ENCODE measurements around the gene PLD6. TPM values are rescaled to one million over a fixed set of nuclear protein-coding genes. Genes with fewer than 3 reads are reported as not detected.

The PLD6 gene
- total and polyA plus RNA-seq, 2 experiments from 2014 or later: 0.63 to 0.97 TPM

DNA sequence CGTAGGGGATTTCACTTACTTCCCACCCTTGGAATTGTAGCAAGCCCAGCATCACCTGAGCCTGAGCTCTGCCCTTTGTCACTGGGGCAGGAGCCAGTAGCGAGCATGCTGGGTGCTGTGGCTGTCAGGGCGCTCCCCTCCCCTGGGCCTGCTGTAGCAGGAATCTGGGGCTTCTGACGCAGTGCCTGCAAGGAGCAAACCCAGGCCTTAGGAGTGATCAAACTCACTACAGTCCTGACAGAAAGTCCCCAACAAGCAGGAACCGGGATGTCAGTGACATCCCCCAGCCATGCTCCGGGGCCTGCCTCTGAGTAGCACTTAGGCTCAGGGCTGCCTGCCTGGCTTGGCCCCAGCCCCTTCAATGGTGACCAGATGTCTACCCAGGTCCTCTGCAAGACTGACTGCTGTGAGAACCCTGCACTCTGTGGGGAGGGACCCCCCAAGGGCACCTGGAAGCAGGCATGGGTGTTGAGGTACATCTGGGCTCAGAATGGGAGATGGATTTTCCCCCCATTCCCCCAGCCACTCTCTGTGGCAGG is 23.5 kb downstream of the PLD6 start:
- no peak overlapping the region for H2AFZ ChIP-seq
- no peak overlapping the region for H3K4me2 ChIP-seq
- H3K79me2 ChIP-seq: no peaks in the 10 kb centered on the region
- no peaks in the 10 kb centered on the region for H3K36me3 ChIP-seq (replicated peaks; ENCODE audit: insufficient read depth, low read depth)
- H3K4me3 ChIP-seq: no peak overlapping the region
- H3K9me2 ChIP-seq (replicated peaks; ENCODE audit: insufficient read depth): no peaks in the 10 kb centered on the region
- 94% methylated on average over 6 of the region's 6 CpGs for WGBS (ENCODE audit: low lambda C conversion rate, missing lambda C conversion rate)
- H3K27ac ChIP-seq: no peak overlapping the region
- no peaks in the 10 kb centered on the region for H3K27me3 ChIP-seq
- no peak for TF ChIP-seq EZH2 (IDR thresholded peaks at IDR 0.05; ENCODE audit: borderline replicate concordance)
- TF ChIP-seq, protein P1, sequence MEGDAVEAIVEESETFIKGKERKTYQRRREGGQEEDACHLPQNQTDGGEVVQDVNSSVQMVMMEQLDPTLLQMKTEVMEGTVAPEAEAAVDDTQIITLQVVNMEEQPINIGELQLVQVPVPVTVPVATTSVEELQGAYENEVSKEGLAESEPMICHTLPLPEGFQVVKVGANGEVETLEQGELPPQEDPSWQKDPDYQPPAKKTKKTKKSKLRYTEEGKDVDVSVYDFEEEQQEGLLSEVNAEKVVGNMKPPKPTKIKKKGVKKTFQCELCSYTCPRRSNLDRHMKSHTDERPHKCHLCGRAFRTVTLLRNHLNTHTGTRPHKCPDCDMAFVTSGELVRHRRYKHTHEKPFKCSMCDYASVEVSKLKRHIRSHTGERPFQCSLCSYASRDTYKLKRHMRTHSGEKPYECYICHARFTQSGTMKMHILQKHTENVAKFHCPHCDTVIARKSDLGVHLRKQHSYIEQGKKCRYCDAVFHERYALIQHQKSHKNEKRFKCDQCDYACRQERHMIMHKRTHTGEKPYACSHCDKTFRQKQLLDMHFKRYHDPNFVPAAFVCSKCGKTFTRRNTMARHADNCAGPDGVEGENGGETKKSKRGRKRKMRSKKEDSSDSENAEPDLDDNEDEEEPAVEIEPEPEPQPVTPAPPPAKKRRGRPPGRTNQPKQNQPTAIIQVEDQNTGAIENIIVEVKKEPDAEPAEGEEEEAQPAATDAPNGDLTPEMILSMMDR (IDR thresholded peaks at IDR 0.05; ENCODE audit: poor library complexity): no peak
- no peak for TF ChIP-seq EZH2phosphoT487 (IDR thresholded peaks at IDR 0.05; ENCODE audit: low read depth, severe bottlenecking, unreplicated experiment)
- no peaks in the 10 kb centered on the region for H3K9me3 ChIP-seq (ENCODE audit: low read depth)
- no peaks in the 10 kb centered on the region for H4K20me1 ChIP-seq (ENCODE audit: insufficient read depth, poor library complexity, severe bottlenecking)
- DNase-seq (ENCODE audit: low spot score): no peak
- no peaks in the 10 kb centered on the region for H3K4me1 ChIP-seq (ENCODE audit: insufficient read depth)

DNA sequence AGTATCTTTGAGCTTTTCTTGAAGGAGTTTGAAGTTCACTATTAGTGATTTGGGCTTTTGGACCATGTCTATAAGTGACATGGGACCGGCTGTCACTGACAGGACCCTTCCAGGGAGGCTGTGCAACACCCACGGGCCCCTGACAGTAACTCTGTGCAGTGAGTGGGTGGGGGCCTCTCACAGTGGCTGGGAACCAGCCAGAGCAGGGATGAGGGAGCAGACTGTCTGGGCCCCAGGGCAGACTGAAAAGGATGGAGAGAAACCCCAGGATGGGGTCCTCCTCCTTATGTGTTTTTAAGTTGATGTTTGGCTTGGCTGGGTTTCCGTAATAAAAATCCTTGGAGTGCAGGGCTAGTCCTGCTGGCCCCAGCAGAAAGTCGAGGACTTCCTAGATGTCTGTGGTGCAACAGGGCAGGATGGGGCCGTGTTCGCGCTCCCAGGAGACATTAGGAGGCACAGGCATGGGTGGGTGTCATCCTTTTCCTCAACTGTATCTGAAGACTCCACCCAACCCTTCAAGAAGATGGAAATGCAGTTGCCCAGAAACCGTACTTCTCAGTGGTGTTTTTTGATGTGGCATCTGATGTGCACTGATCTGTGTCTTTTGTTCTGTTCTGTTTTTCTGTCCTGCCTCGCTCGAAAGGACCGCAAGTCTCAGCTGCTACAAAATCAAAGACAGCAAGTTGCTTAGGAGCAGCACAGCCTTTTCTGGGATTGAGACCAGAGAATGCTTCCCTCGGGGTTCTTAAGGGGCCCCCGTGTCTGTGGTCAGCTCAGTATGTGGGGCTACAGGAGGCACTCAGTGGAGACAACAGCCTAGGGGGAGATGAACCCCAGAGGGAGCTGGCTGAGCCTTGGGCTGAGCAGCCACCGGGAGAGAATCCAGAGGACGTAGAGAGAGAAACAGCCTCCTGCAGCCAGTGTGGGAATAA is 24.2 kb downstream of the PLD6 start:
- Histone ChIP-seq H3K9me2 (replicated peaks; ENCODE audit: insufficient read depth) (no peaks in the 10 kb centered on the region), H3K4me3 (no peak overlapping the region), H3K27me3 (no peaks in the 10 kb centered on the region), H4K20me1 (ENCODE audit: insufficient read depth, poor library complexity, severe bottlenecking) (no peaks in the 10 kb centered on the region), H3K9me3 (ENCODE audit: low read depth) (no peaks in the 10 kb centered on the region), H3K79me2 (no peaks in the 10 kb centered on the region), H3K4me1 (ENCODE audit: insufficient read depth) (no peaks in the 10 kb centered on the region), H3K27ac (no peak overlapping the region), H2AFZ (no peak overlapping the region), H3K4me2 (no peak overlapping the region), H3K36me3 (replicated peaks; ENCODE audit: insufficient read depth, low read depth) (no peaks in the 10 kb centered on the region)
- no peak for DNase-seq (ENCODE audit: low spot score)
- 87% methylated on average over 15 of the region's 15 CpGs for WGBS (ENCODE audit: low lambda C conversion rate, missing lambda C conversion rate)
- TF ChIP-seq, protein P1 (IDR thresholded peaks at IDR 0.05; ENCODE audit: poor library complexity): no peak
- TF ChIP-seq EZH2 (IDR thresholded peaks at IDR 0.05; ENCODE audit: borderline replicate concordance) (no peak), EZH2phosphoT487 (IDR thresholded peaks at IDR 0.05; ENCODE audit: low read depth, severe bottlenecking, unreplicated experiment) (no peak)

DNA sequence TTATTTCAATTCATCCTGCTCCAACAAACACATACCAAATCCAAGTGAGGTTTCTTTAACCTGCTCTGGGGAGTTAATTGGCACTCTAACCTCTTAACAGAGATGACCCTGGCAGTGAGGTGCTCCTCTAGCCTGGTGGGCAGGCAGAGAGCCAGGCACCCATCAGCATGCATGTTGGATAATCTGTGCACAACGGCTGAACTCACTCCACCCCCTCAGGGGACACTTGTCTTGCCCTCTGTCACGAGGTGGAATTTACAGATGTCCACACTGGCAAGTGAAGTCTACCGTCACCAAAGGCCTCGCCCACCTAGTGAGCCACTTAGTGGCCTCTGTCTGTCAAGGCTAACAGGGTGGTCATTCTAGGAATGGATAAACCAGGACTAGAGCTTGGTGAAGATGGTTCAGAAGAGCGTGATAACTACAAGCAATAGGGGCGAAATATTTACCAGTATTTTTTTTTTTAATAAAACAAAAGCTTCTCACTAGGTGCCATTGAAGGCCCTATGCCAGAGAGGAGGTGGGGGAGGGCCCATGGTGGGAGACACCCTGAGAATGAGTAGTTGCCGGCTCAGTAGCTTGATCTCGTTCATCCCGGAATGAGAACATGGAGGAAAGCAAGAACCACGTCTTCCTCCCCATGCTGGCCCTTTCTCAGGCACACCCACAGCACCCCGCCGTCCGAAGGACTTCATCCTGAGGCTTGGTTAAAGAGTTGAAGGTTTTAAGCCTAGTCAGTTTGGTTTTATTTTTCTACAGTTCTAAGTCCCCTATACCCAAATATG is 25.2 kb downstream of the PLD6 start:
- Histone ChIP-seq H3K27me3 (no peaks in the 10 kb centered on the region), H4K20me1 (ENCODE audit: insufficient read depth, poor library complexity, severe bottlenecking) (no peaks in the 10 kb centered on the region), H3K79me2 (no peaks in the 10 kb centered on the region), H3K36me3 (replicated peaks; ENCODE audit: insufficient read depth, low read depth) (no peaks in the 10 kb centered on the region), H2AFZ (no peak overlapping the region), H3K4me1 (ENCODE audit: insufficient read depth) (no peaks in the 10 kb centered on the region), H3K9me2 (replicated peaks; ENCODE audit: insufficient read depth) (no peaks in the 10 kb centered on the region), H3K4me3 (no peak overlapping the region), H3K4me2 (no peak overlapping the region), H3K9me3 (ENCODE audit: low read depth) (no peaks in the 10 kb centered on the region), H3K27ac (no peak overlapping the region)
- DNase-seq (ENCODE audit: low spot score): no peak
- TF ChIP-seq EZH2 (IDR thresholded peaks at IDR 0.05; ENCODE audit: borderline replicate concordance): no peak
- no peak for TF ChIP-seq EZH2phosphoT487 (IDR thresholded peaks at IDR 0.05; ENCODE audit: low read depth, severe bottlenecking, unreplicated experiment)
- TF ChIP-seq, protein P1 (IDR thresholded peaks at IDR 0.05; ENCODE audit: poor library complexity): no peak
- WGBS (ENCODE audit: low lambda C conversion rate, missing lambda C conversion rate): 91% methylated on average over 13 of the region's 13 CpGs
